ENCODE results near the gene SCRG1. TPM values are rescaled to one million over a fixed set of nuclear protein-coding genes. Genes with fewer than 3 reads are reported as not detected.
A peak's percentile ranks its signal among the peaks of the same experiment; 100 is the strongest.

SCRG1 gene
- not detected for total RNA-seq

GRCh38 chr4:173398779-173399415 is at the start of gene SCRG1:
TSS of gene SCRG1 (minus strand) at chr4:173399116. CDS start at chr4:173391414, 7,702 bp downstream.
- H3K27me3 Mint-ChIP-seq (ENCODE audit: low read depth), result no peaks in the 10 kb centered on the region
- H3K36me3 Mint-ChIP-seq (ENCODE audit: insufficient read depth), result peaks cover 3% of the 10 kb centered on the region
- DNase-seq (no peak), ATAC-seq (no peak)
- H3K9me3 Mint-ChIP-seq, result no peaks in the 10 kb centered on the region
- no peaks in the 10 kb centered on the region for H3K4me1 Mint-ChIP-seq (ENCODE audit: low read depth)
- no peak within 1 kb of the TSS for H3K4me3 Mint-ChIP-seq

DNA sequence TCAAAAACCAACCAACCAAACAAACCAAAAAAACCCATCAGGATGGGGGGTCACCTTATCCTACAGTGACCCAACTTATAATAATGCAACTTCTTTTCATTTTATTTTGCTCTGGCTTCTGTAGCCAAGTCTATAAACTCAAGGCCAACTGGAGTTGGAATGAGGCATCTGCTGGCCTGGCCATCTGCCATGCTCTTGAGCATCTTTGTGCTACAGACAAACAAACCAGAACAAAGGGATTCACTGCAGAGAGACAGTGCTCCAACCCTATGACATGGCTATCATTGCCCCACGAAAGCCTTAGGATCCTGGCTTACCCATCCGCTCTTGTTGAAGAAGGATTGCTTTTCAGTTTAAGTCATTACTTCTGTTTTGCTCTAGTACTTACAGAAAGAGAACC is 49.2 kb upstream of the SCRG1 start:
- no peaks in the 10 kb centered on the region for H3K9me3 Mint-ChIP-seq
- no peak for DNase-seq
- no peak for ATAC-seq
- H3K27me3 Mint-ChIP-seq (ENCODE audit: low read depth), result no peaks in the 10 kb centered on the region
- no peaks in the 10 kb centered on the region for H3K36me3 Mint-ChIP-seq (ENCODE audit: insufficient read depth)
- no peak overlapping the region for H3K4me3 Mint-ChIP-seq
- no peaks in the 10 kb centered on the region for H3K4me1 Mint-ChIP-seq (ENCODE audit: low read depth)

DNA sequence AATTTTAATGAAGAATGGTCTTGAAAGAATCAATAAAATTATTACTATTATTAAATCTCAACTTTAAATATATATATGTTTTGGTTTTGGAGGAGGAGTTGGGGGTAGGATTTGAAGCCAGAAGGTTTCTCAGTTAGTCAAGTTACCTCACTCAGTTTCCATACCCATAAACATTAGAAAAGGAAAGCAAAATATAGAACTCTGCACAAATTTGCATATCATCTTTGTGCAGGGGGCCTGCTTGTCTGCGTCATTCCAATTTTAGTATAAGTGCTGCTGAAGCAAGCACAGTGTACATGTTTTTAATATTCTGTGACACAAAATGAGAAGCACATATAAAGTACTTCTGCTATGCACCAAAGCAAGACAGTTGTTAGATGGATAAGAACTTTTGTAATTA is 47.5 kb upstream of the SCRG1 start:
- no peaks in the 10 kb centered on the region for H3K27me3 Mint-ChIP-seq (ENCODE audit: low read depth)
- no peak for DNase-seq
- no peaks in the 10 kb centered on the region for H3K4me1 Mint-ChIP-seq (ENCODE audit: low read depth)
- H3K4me3 Mint-ChIP-seq, result no peak overlapping the region
- H3K9me3 Mint-ChIP-seq, result no peaks in the 10 kb centered on the region
- H3K36me3 Mint-ChIP-seq (ENCODE audit: insufficient read depth), result no peaks in the 10 kb centered on the region
- ATAC-seq, result no peak

DNA sequence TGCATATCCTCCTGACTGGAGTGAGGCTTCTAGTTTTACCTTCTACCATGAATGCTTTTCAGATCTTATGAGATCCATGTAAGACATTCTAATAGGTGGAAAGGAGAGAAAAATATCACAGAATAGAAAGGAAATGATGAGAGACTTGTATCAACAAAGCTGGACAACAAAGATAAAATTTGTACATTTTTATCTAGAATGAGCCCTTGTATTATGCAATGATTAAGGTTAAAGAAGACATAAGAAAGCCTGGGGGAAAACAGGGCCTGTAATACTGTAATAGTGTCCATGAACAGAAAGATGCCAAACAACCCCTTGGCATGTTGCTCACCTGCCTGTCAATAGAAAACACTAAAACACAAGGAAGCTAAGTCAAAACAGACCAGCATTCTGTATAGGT is 44.2 kb upstream of the SCRG1 start:
- no peaks in the 10 kb centered on the region for H3K27me3 Mint-ChIP-seq (ENCODE audit: low read depth)
- H3K36me3 Mint-ChIP-seq (ENCODE audit: insufficient read depth), result no peaks in the 10 kb centered on the region
- H3K9me3 Mint-ChIP-seq, result no peaks in the 10 kb centered on the region

DNA sequence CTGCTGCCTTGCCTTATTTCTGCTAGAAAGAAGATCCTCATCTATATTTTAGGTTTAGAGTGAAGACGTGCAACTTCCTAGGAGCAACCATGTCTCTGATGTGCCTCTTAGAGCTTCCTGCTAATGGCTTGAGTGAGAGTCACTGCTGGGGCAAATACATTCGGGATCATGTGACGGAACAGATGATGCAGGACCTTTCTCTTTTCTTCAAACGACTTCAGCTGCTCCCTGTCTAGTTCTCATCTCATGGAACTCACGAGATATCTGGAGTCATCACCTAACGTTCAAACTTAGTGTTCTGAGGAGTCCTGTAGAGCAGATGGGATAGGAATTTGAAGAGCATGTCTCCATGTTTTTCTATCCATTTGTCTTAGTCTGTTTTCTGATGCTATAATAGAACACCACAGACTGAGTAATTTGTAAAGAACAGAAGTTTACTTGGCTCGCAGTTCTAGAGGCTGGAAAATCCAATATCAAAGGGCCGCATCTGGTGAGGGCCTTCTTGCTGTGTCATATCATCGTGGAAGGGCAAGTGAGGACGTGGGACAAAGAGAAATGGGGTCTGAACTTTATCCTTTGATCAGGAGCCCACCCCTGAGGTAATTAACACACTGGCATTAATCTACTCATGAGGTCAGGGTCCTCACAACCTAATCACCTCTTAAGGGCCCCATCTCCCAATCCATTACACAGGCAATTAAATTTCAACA is 43.5 kb upstream of the SCRG1 start:
- Mint-ChIP-seq H3K27me3 (ENCODE audit: low read depth) (no peaks in the 10 kb centered on the region), H3K9me3 (no peaks in the 10 kb centered on the region), H3K36me3 (ENCODE audit: insufficient read depth) (no peaks in the 10 kb centered on the region), H3K4me1 (ENCODE audit: low read depth) (no peaks in the 10 kb centered on the region), H3K4me3 (no peak overlapping the region)
- ATAC-seq (no peak), DNase-seq (no peak)

More for the DNA sequence above, 44.2 kb upstream of the SCRG1 start:
- DNase-seq (no peak), ATAC-seq (no peak)
- H3K4me3 Mint-ChIP-seq, result no peak overlapping the region
- H3K4me1 Mint-ChIP-seq (ENCODE audit: low read depth), result no peaks in the 10 kb centered on the region

GRCh38 chr4:173440888-173441287 is 42.0 kb upstream of the SCRG1 start:
- H3K9me3 Mint-ChIP-seq, result no peaks in the 10 kb centered on the region
- no peaks in the 10 kb centered on the region for H3K36me3 Mint-ChIP-seq (ENCODE audit: insufficient read depth)
- ATAC-seq, result peak; percentile 23 to 94
- DNase-seq, result no peak
- H3K4me1 Mint-ChIP-seq (ENCODE audit: low read depth), result no peaks in the 10 kb centered on the region
- H3K27me3 Mint-ChIP-seq (ENCODE audit: low read depth), result peaks cover 3% of the 10 kb centered on the region
- no peak overlapping the region for H3K4me3 Mint-ChIP-seq

DNA sequence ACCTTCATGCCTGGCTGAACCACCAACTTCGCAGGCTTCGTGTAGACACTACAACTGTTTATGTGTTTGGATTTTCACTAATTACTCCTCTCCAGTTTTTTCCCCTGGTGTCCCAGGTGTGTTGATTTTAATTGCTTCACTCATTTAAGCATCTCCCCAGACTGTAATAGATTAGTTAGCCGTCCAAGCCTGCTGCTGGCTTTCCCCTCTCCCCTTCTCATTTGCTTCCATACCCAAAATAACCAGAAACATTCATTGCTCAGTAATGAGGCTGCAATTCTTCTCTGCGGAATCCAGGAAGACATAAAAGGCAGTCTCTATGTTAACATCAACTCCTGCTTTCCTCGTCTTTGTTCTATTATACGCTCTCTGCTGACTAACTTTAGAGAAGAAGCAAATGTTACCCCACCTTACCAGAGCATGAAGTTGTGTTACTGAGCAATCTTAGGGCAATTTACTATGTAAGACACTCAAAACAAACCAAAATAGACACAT is 37.9 kb upstream of the SCRG1 start:
- H3K27me3 Mint-ChIP-seq (ENCODE audit: low read depth), result peaks cover 3% of the 10 kb centered on the region
- no peaks in the 10 kb centered on the region for H3K36me3 Mint-ChIP-seq (ENCODE audit: insufficient read depth)
- H3K9me3 Mint-ChIP-seq, result no peaks in the 10 kb centered on the region
- no peak overlapping the region for H3K4me3 Mint-ChIP-seq
- ATAC-seq, result no peak
- H3K4me1 Mint-ChIP-seq (ENCODE audit: low read depth), result no peaks in the 10 kb centered on the region
- no peak for DNase-seq

GRCh38 chr4:173436149-173436579 is 37.2 kb upstream of the SCRG1 start:
- ATAC-seq (no peak), DNase-seq (no peak)
- no peaks in the 10 kb centered on the region for H3K36me3 Mint-ChIP-seq (ENCODE audit: insufficient read depth)
- peaks cover 3% of the 10 kb centered on the region for H3K27me3 Mint-ChIP-seq (ENCODE audit: low read depth)
- no peaks in the 10 kb centered on the region for H3K4me1 Mint-ChIP-seq (ENCODE audit: low read depth)
- peaks cover under 1% of the 10 kb centered on the region for H3K9me3 Mint-ChIP-seq
- H3K4me3 Mint-ChIP-seq, result no peak overlapping the region

- no peak overlapping the region for H3K4me3 Mint-ChIP-seq
Measured at GRCh38 chr4:173434231-173434630, 35.3 kb upstream of the SCRG1 start.

GRCh38 chr4:173433447-173433846 is 34.5 kb upstream of the SCRG1 start:
- DNase-seq (no peak), ATAC-seq (no peak)
- Mint-ChIP-seq H3K36me3 (ENCODE audit: insufficient read depth) (no peaks in the 10 kb centered on the region), H3K4me3 (no peak overlapping the region), H3K9me3 (peaks cover 3% of the 10 kb centered on the region), H3K27me3 (ENCODE audit: low read depth) (peaks cover 3% of the 10 kb centered on the region), H3K4me1 (ENCODE audit: low read depth) (no peaks in the 10 kb centered on the region)

More at GRCh38 chr4:173434231-173434630, 35.3 kb upstream of the SCRG1 start:
- Mint-ChIP-seq H3K36me3 (ENCODE audit: insufficient read depth) (no peaks in the 10 kb centered on the region), H3K9me3 (peaks cover 3% of the 10 kb centered on the region), H3K27me3 (ENCODE audit: low read depth) (peaks cover 3% of the 10 kb centered on the region), H3K4me1 (ENCODE audit: low read depth) (no peaks in the 10 kb centered on the region)
- DNase-seq (no peak), ATAC-seq (no peak)

DNA sequence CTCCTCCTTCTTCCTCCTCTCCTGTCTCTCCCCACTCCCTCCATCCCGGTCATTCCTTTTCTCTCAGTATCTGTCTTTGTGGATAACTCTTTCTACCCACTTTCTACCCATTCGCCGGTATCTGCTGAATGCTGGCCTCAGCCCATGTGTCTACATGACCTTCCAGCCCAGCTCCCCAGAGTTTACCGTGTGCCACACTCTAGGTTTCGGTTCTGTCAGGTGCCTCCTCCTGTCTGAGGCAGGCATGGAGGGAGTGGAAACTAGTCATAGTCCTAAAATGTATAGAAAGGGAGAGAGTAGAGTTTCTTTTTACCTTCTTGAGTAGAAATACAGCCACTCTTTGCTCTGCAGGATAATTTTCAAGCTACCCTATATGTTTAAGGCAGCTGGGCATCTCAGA is 33.5 kb upstream of the SCRG1 start:
- ATAC-seq, result no peak
- peaks cover 3% of the 10 kb centered on the region for H3K27me3 Mint-ChIP-seq (ENCODE audit: low read depth)
- no peak for DNase-seq
- peaks cover 2% of the 10 kb centered on the region for H3K4me1 Mint-ChIP-seq (ENCODE audit: low read depth)
- no peak overlapping the region for H3K4me3 Mint-ChIP-seq
- peaks cover 3% of the 10 kb centered on the region for H3K9me3 Mint-ChIP-seq
- H3K36me3 Mint-ChIP-seq (ENCODE audit: insufficient read depth), result no peaks in the 10 kb centered on the region

- Mint-ChIP-seq H3K27me3 (ENCODE audit: low read depth) (no peaks in the 10 kb centered on the region), H3K4me3 (no peak overlapping the region), H3K9me3 (peaks cover under 1% of the 10 kb centered on the region), H3K4me1 (ENCODE audit: low read depth) (peaks cover 25% of the 10 kb centered on the region), H3K36me3 (ENCODE audit: insufficient read depth) (no peaks in the 10 kb centered on the region)
- DNase-seq, result no peak
- ATAC-seq, result no peak
Measured at GRCh38 chr4:173426064-173426463, 27.1 kb upstream of the SCRG1 start.

GRCh38 chr4:173424899-173425805 is 26.2 kb upstream of the SCRG1 start:
- peaks cover 29% of the 10 kb centered on the region for H3K4me1 Mint-ChIP-seq (ENCODE audit: low read depth)
- no peak for ATAC-seq
- no peaks in the 10 kb centered on the region for H3K36me3 Mint-ChIP-seq (ENCODE audit: insufficient read depth)
- no peaks in the 10 kb centered on the region for H3K27me3 Mint-ChIP-seq (ENCODE audit: low read depth)
- H3K4me3 Mint-ChIP-seq, result no peak overlapping the region
- no peak for DNase-seq
- H3K9me3 Mint-ChIP-seq, result no peaks in the 10 kb centered on the region

DNA sequence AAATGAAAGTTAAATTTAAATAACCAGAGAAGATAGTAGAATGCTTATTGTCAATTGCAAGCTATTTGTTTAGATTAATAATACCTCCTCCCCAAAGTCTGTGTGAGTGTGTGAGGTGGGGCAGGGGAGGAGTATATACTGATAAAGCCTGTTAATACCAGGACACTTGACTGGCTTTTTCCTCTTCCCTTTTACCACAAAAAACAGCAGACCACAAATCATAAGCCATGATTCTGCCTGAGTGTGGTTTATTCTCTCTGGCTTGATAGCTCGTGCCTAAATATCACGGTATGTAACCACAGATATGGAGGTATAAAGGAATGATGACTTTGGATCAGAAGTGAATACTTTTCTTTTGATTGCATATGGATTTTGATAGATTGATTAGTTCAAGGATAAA is 21.9 kb upstream of the SCRG1 start:
- Mint-ChIP-seq H3K4me3 (no peak overlapping the region), H3K9me3 (no peaks in the 10 kb centered on the region), H3K36me3 (ENCODE audit: insufficient read depth) (no peaks in the 10 kb centered on the region), H3K27me3 (ENCODE audit: low read depth) (no peaks in the 10 kb centered on the region), H3K4me1 (ENCODE audit: low read depth) (peaks cover 10% of the 10 kb centered on the region)
- ATAC-seq, result no peak
- no peak for DNase-seq

Data from activated T-cell treated with anti-CD3 and anti-CD28 coated beads, Interleukin-2, amount 50 U/mL, for 4 hours (primary cell).